ENCODE data around the gene GJD2.

Gene GJD2

DNA sequence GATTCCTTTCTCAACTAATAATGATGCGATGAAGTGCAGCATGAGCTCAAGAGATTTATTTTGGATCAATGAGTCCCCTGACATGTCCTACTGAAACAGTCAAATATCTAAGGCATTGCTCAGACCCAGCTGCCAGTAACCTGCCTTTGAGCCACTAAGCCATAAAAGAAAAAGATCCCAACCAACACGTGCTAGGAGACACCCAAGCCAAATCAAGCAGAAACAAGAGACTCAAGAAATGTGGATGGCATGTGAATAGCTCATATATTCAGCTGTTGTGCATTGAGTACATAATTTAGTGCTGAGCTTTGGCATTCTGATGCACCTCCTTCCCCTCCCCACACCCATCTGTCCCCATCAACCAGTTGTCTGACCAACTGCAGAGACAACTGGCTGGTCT is 29.2 kb downstream of the GJD2 start:
- TF ChIP-seq GATA2 (IDR thresholded peaks at IDR 0.05; ENCODE audit: low read depth, low read length) (no peak), GATA3 (IDR thresholded peaks at IDR 0.05; ENCODE audit: low read depth, low read length) (no peak)

DNA sequence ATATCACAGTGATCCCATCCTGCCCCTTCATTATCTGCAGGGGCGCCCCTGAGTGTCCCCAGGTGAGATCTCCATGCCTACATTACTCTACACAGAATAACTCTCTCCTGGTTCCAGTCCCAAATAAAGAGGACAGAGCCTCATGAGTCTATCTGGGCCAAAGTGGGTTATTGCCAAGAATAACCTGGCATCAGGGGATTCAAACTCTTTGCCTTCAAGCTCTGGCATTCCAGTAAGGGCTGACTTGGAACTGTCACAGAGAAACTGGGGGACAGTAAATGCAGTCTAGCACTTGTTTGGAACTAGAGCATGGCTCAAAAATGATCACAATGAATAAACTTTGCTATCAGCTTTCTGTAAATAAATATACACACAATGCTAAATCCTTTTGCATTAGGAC is 30.3 kb downstream of the GJD2 start:
- TF ChIP-seq GATA2 (IDR thresholded peaks at IDR 0.05; ENCODE audit: low read depth, low read length), result no peak
- TF ChIP-seq GATA3 (IDR thresholded peaks at IDR 0.05; ENCODE audit: low read depth, low read length), result no peak

DNA sequence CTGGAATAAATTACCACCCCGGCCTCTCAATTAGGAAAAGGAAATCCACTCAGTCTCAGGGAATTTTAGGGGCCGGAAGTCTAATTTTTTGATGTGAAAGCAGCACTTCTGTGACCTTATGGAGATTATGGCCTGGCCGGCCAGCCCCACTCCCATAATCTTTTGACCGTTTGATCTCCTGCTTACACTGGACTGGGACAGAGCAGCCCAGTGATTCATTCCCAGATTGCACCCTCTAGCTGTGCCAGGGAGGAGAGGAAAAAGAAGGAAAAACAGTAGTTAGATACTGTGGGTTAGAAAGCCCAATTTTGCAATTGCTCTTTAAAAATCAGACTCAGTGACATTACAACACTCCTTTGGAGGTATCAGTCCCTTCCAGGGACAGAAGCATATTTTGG is 32.4 kb downstream of the GJD2 start:
- no peak for TF ChIP-seq GATA2 (IDR thresholded peaks at IDR 0.05; ENCODE audit: low read depth, low read length)
- no peak for TF ChIP-seq GATA3 (IDR thresholded peaks at IDR 0.05; ENCODE audit: low read depth, low read length)

DNA sequence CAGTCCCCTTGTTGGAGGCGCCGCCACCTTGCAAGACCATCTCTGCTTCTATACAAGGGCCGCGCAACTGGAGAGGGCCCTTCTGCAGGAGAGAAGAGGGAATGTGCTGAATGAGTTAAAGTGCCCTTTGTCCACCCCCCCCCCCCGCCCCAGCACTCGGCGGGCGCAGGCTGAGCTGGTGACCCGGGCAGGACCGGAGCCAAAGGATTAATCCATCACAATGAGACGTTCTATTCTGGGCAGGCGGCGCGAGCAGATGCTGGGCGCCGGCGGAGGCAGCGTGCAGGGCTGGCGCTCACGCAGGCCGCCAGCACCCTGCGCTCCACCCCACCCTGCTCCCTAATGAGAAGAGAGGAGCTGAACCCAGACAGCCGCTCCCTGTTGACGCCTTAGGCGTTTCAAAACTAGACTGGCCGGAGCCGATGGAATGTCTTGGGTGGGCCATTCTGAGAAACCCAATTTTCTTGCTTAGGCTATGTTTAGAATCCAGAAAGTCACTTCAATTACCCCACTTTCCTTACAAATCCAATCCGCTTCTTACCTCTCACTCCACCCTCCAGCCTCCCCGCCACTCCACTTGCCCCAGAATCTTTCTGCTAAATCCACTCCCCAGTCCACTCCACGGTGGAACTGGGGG is 32.9 kb downstream of the GJD2 start:
- no peak for TF ChIP-seq GATA2 (IDR thresholded peaks at IDR 0.05; ENCODE audit: low read depth, low read length)

DNA sequence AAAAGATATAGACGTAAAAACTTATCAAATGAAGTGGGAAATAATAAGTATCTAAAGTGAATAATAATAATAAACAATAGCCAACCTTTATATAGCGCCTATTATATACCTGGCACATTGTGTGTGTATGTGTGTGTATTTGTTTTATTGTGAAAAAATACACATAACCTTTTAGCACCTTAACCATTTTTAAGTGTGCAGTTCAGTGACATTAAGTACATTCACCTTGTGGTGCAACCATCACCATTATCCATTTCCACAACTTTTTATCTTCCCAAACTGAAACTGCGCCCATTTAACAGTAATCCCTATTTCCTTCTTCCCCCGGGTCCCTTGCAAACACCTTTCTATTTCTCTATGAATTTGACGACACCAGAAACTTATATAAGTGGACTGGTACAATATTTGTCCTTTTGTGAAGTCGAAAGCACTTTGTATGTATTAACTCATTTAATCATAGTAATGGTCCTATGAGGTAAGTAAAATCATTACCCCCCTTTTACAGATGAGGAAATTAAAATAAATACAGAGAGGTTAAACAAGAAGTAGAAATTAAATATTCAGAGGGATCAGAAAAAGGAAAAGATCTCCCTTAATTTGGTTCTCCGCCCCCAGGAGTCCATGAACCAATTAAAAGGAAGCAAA is 33.5 kb downstream of the GJD2 start:
- TF ChIP-seq GATA3 (IDR thresholded peaks at IDR 0.05; ENCODE audit: low read depth, low read length) (no peak), GATA2 (IDR thresholded peaks at IDR 0.05; ENCODE audit: low read depth, low read length) (no peak)

DNA sequence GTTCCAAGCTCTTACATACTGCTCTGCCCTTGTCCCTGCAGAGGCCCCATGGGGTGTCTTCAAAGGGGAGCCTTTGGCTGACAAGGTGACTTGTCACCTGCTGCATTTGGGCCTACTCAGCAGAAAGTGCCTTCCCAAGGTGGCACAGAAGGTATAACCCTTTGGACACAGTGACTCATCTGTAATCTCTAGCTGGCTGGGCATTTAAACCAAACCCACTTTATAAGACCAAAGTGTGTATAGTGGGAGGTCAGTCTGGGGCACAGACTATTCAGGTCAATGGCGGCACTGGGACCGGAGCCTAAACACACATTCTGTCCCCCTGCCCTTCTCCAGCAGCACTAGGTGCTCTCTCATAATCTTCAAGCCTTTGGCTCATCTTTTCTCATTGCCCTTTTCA is 35.1 kb downstream of the GJD2 start:
- no peak for TF ChIP-seq GATA3 (IDR thresholded peaks at IDR 0.05; ENCODE audit: low read depth, low read length)
- TF ChIP-seq GATA2 (IDR thresholded peaks at IDR 0.05; ENCODE audit: low read depth, low read length), result no peak

DNA sequence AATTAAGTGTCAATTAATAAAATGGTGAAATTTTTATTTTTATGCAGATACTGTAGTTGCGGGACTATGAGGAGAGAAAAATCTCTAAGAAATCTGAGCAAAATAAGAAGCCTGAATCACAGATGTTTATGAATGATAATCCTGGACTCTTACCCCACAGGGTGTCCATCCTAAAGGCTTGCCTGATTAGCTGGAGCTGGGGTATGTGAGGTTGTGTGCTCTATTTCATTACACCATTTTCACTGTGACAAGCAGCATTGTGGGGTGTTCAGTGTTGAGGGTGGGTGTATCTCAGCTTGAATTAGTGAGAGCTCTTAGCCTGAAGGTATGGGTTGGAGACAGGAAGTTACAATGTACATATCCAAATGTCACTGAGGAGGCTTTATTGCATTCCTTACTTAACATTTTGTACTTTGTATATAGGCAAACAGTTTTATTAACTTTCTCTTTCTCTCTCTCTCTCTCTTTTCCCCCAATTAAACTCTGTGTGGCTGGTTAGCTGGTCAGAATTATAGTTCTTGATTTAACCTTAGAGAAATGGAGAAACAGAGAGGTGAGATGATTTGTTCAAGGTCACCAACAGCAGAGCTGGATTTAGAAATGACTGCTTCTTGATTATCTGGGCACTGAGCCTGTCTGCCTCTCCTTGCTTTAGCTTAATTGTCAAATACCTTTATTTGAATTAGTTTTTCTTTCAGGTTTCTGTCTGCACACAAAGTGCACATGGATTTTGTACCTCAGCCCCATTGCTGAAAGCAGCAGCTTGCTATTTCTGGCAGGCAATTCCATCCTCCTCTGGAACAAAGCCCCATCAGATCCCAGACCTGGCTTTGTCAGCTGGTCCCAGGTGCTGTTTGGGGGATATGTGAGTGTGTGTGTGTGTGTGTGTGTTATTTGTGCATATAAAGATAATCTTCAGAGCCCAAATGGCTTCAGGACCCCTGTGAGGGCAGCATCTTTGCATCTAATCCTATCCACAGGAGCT is 35.8 kb downstream of the GJD2 start:
- no peak for TF ChIP-seq GATA3 (IDR thresholded peaks at IDR 0.05; ENCODE audit: low read depth, low read length)

DNA sequence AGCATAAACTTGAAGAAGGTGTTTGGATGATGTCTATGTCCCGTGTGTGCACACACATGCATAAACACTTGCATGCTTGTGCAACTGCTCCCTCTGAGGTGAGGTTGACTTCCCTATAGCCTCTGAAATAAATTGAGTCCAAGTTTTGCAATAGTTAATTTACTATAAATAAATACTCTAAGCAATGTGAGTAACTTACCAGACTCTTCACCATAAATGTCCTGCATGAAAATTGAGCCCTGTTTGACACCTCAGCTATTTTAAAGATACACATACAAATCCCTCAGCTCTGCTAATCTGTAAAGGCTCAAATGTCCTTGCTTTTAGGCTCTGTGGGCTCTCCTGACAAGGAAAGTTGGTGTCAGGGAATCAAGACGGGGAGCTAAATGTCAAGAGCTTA is 37.1 kb downstream of the GJD2 start:
- TF ChIP-seq GATA2 (IDR thresholded peaks at IDR 0.05; ENCODE audit: low read depth, low read length) (no peak), GATA3 (IDR thresholded peaks at IDR 0.05; ENCODE audit: low read depth, low read length) (no peak)

DNA sequence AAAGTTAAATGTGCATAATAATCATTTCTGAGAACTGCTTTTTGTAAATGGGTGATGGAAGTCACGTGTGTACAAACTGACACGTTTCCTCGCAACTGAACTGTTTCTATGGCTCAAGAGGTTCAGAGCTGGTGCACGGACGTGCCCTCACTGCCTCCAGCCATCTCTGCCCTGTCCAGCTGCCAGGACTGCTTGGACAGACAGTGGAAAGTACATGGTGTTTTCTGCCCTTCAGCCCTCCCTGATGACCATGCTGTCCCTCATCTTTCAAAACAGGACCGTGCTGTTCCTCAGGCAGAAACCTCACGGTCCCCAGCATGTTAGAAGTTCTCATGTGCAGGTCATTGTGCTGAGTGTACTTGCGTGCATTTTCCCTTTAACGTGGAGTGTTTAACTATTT is 38.7 kb downstream of the GJD2 start:
- TF ChIP-seq GATA2 (IDR thresholded peaks at IDR 0.05; ENCODE audit: low read depth, low read length), result no peak
- TF ChIP-seq GATA3 (IDR thresholded peaks at IDR 0.05; ENCODE audit: low read depth, low read length), result no peak

DNA sequence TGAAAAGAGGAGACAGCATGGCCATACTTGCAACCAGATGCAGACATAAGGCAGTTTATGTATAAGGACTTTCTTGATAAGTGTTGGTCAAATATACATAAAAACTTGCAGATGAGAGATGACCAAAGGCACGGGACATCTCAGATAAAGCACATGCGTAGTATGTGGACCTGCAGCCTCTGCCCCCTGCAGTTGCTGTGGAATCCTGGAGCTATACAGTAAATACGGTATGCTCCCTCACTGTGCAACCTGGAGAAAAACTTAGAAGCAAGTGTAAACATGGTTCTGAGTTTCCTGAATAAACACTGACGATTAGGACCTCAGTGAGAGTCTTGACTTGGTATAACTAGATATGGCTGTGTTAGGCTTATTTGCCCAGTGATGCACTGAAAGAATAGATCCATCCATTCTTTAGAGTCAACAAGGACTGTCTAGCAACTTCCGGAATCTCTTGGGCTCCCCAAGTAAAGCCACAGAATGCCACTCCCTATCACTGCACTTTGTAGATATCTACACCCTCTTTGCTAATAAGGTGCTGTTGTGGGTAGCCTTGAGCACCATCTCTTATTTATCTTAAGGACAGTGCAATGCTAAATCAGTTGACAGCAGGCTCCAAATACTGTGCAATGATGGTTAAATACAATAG is 40.2 kb downstream of the GJD2 start:
- no peak for TF ChIP-seq GATA2 (IDR thresholded peaks at IDR 0.05; ENCODE audit: low read depth, low read length)
- TF ChIP-seq GATA3 (IDR thresholded peaks at IDR 0.05; ENCODE audit: low read depth, low read length), result no peak

DNA sequence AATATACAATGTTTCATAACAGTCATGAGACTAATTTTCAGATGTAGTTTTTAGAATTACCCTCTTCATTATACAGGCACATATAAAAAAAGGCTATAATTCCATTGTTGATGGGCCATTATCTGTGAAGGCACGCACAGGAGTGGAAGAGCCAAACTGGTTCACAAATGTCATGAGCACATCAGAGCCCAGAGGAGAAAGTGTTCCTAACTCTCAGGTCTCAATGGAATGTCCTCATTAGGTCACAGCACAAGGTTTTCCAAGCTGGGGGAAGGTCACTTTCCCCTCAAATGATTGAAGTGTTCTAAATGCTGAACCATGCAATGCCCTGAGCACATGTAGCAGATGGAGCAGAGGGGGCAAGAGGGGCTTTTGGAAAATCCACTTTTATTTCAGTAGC is 41.2 kb downstream of the GJD2 start:
- TF ChIP-seq GATA2 (IDR thresholded peaks at IDR 0.05; ENCODE audit: low read depth, low read length) (no peak), GATA3 (IDR thresholded peaks at IDR 0.05; ENCODE audit: low read depth, low read length) (no peak)

DNA sequence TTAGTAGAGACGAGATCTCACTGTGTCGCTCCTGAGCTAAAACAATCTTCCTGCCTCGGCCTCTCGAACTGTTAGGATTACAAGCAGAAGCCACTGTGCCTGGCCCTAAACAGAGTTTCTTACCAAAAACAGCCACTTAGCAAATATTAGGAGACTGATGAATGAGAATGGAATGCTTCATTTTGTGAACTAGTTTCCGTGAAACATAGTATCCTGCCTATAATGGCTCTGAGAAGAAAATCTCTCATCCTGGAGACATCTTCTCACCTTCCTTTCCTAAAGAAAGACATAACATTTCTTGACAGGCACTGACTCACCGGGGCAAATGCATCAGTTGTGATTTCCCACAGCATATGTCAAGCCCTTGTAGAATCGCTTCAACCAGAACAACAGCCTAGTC is 44.9 kb downstream of the GJD2 start:
- TF ChIP-seq GATA3 (IDR thresholded peaks at IDR 0.05; ENCODE audit: low read depth, low read length) (no peak), GATA2 (IDR thresholded peaks at IDR 0.05; ENCODE audit: low read depth, low read length) (no peak)

DNA sequence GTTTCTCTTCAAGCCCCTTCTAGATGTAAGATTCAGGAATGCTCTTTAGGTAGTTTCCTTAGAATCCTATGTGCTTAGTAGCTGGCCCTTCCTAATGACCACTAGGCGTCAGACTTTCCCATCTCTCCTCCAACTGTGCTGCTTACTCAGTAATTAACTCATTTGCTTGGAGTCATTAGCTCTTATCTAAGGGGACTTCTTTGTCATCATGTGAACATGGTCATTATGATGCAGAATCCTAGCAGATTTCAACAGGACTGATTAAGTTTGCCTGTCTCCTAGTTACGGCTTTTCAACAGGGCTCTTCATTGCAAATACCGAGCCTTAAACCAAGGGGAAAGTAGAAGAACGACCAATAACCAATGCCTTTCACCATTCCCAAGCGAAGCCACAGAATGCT is 46.4 kb downstream of the GJD2 start:
- TF ChIP-seq GATA2 (IDR thresholded peaks at IDR 0.05; ENCODE audit: low read depth, low read length) (no peak), GATA3 (IDR thresholded peaks at IDR 0.05; ENCODE audit: low read depth, low read length) (no peak)

DNA sequence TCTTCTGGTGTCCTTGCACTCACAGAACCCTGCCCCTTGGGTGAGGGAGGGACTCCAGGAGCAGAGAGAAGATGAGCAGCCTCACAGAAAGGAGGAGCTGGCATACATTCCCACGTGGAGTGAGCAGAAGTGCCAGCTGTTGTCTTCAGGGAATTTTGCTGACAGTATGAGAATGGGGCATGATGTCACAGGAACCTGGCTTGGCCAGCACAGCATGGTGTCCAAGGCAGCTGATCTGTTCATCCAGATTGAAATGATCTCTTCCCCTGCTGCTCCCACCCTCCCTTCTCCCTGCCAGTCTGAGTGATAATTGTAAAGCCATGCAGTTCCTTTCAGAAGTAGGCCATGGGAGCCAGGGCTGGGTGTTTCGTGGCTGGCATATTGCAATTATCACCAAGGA is 53.3 kb downstream of the GJD2 start:
- TF ChIP-seq GATA3 (IDR thresholded peaks at IDR 0.05; ENCODE audit: low read depth, low read length) (no peak), GATA2 (IDR thresholded peaks at IDR 0.05; ENCODE audit: low read depth, low read length) (no peak)

Data from SH-SY5Y (cell line).